GM23338 (cell line): ENCODE measurements around the gene PTPRN2.

Experiments used
- EZH2 ChIP-seq: fragments of 200-600 bp; sonication (generic); IDR thresholded peaks from one replicate; pipeline ENCODE4 v1.8.0; 2017; ENCODE audit warnings: antibody characterized with exemption, mild to moderate bottlenecking, low read depth; ENCODE audit not compliant: unreplicated experiment
- TF ChIP-seq, protein P1 (sequence below): IDR thresholded peaks from one replicate; pipeline ENCODE4 v1.6.1; 2018; ENCODE audit warnings: antibody characterized with exemption; ENCODE audit not compliant: unreplicated experiment

GRCh38 chr7:157731126-157731525, 856.5 kb downstream of the PTPRN2 start:
- no peak for TF ChIP-seq EZH2
- TF ChIP-seq, protein P1, sequence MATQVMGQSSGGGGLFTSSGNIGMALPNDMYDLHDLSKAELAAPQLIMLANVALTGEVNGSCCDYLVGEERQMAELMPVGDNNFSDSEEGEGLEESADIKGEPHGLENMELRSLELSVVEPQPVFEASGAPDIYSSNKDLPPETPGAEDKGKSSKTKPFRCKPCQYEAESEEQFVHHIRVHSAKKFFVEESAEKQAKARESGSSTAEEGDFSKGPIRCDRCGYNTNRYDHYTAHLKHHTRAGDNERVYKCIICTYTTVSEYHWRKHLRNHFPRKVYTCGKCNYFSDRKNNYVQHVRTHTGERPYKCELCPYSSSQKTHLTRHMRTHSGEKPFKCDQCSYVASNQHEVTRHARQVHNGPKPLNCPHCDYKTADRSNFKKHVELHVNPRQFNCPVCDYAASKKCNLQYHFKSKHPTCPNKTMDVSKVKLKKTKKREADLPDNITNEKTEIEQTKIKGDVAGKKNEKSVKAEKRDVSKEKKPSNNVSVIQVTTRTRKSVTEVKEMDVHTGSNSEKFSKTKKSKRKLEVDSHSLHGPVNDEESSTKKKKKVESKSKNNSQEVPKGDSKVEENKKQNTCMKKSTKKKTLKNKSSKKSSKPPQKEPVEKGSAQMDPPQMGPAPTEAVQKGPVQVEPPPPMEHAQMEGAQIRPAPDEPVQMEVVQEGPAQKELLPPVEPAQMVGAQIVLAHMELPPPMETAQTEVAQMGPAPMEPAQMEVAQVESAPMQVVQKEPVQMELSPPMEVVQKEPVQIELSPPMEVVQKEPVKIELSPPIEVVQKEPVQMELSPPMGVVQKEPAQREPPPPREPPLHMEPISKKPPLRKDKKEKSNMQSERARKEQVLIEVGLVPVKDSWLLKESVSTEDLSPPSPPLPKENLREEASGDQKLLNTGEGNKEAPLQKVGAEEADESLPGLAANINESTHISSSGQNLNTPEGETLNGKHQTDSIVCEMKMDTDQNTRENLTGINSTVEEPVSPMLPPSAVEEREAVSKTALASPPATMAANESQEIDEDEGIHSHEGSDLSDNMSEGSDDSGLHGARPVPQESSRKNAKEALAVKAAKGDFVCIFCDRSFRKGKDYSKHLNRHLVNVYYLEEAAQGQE = no peak
